Stimulated activated CD4-positive, alpha-beta T cell treated with anti-CD3 and anti-CD28 coated beads, Interleukin-1b, Interleukin-23, amount 100 ng/mL, for 24 hours (primary cell): ENCODE data around the gene CCDC141.

Experiments
- DNase-seq, 4 experiments: peaks; one replicate each; pipeline ENCODE4 v3.0.0-alpha.2; 2020; ENCODE audit warnings: low read depth in 4 of 4, low spot score in 1 of 4

Gene CCDC141

GRCh38 chr2:178782236-178782635 lies 267.7 kb downstream of the CCDC141 start:
- no peak for DNase-seq
